ENCODE results near the gene OLFM1. TPM values are rescaled to one million over a fixed set of nuclear protein-coding genes. Genes with fewer than 3 reads are reported as not detected.

OLFM1 gene
- total RNA-seq, 1 donor from 2014 or later: 2.8 TPM

DNA sequence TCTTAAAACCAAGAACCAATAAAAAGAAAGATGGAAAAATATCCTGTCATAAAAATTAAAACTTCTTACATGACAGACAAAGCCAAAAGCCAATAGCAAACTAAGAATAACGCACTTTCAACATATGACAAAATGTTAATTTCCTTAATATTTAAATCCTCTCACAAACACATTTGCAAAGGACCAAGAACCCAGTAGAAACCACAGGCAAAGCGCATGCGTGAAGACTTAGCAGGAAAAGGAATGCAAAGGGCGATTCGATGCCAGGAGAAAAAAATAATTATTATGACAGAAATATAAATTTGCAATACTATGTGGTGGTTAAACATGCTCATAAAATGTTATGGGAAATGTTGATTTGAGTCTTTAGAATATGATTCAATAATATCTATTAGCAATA is 39.9 kb upstream of the OLFM1 start:
- Mint-ChIP-seq H3K4me3 (ENCODE audit: unreplicated experiment) (no peak overlapping the region), H3K4me1 (ENCODE audit: low read depth) (no peaks in the 10 kb centered on the region), H3K27me3 (ENCODE audit: low read depth) (peaks cover 52% of the 10 kb centered on the region), H3K36me3 (ENCODE audit: low read depth) (peaks cover 2% of the 10 kb centered on the region), H3K27ac (ENCODE audit: unreplicated experiment) (no peak overlapping the region), H3K9me3 (ENCODE audit: low read depth) (no peaks in the 10 kb centered on the region)
- TF ChIP-seq, protein P1, sequence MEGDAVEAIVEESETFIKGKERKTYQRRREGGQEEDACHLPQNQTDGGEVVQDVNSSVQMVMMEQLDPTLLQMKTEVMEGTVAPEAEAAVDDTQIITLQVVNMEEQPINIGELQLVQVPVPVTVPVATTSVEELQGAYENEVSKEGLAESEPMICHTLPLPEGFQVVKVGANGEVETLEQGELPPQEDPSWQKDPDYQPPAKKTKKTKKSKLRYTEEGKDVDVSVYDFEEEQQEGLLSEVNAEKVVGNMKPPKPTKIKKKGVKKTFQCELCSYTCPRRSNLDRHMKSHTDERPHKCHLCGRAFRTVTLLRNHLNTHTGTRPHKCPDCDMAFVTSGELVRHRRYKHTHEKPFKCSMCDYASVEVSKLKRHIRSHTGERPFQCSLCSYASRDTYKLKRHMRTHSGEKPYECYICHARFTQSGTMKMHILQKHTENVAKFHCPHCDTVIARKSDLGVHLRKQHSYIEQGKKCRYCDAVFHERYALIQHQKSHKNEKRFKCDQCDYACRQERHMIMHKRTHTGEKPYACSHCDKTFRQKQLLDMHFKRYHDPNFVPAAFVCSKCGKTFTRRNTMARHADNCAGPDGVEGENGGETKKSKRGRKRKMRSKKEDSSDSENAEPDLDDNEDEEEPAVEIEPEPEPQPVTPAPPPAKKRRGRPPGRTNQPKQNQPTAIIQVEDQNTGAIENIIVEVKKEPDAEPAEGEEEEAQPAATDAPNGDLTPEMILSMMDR (IDR thresholded peaks at IDR 0.05): no peak
- DNase-seq (ENCODE audit: low spot score): no peak

- Mint-ChIP-seq H3K27me3 (ENCODE audit: low read depth) (peaks cover 49% of the 10 kb centered on the region), H3K9me3 (ENCODE audit: low read depth) (no peaks in the 10 kb centered on the region), H3K4me3 (ENCODE audit: unreplicated experiment) (no peak overlapping the region), H3K27ac (ENCODE audit: unreplicated experiment) (no peak overlapping the region), H3K4me1 (ENCODE audit: low read depth) (no peaks in the 10 kb centered on the region), H3K36me3 (ENCODE audit: low read depth) (peaks cover 2% of the 10 kb centered on the region)
- TF ChIP-seq, protein P1 (IDR thresholded peaks at IDR 0.05): no peak
- no peak for DNase-seq (ENCODE audit: low spot score)
Observed at GRCh38 chr9:135048046-135048757, 39.3 kb upstream of the OLFM1 start.

DNA sequence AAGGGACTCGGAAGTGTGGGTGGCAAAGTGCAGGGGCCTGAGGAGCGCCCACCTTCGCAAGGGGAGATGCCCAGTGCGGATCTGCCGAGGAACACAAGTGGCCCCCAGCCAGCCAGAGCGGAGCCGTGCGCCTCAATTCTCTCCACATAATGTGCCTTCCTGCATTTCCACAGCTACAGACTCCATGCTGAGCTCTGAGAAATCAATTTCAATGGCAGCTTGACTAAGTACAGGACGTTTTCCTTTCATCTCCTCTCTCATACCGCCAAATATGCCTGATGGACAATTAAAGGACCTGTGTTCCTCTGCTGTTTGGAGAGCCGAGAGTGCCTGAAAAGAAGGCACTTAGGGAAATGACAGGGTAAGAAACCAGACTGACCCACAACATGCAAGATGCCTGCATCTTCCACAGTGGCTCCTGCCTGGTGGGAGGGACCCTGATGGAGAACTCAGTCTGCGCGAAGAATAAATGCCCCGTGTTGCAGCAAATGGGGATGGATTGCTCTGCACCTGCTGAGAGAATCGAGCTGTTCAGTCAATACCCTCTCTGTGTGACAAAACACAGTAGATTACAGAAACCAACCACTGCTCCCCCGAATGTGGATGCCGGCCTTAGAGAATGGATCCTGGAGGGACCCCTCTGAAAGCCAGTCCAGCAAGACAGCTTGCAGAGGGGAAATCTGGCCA is 38.6 kb upstream of the OLFM1 start:
- H3K9me3 Mint-ChIP-seq (ENCODE audit: low read depth): peaks cover under 1% of the 10 kb centered on the region

GRCh38 chr9:135049460-135049859 is 38.0 kb upstream of the OLFM1 start:
- Mint-ChIP-seq H3K27me3 (ENCODE audit: low read depth) (peaks cover 49% of the 10 kb centered on the region), H3K4me3 (ENCODE audit: unreplicated experiment) (no peak overlapping the region), H3K4me1 (ENCODE audit: low read depth) (no peaks in the 10 kb centered on the region), H3K9me3 (ENCODE audit: low read depth) (peaks cover 6% of the 10 kb centered on the region), H3K27ac (ENCODE audit: unreplicated experiment) (no peak overlapping the region), H3K36me3 (ENCODE audit: low read depth) (peaks cover 4% of the 10 kb centered on the region)
- DNase-seq (ENCODE audit: low spot score): no peak
- TF ChIP-seq, protein P1 (IDR thresholded peaks at IDR 0.05): no peak

More for the DNA sequence above, 38.6 kb upstream of the OLFM1 start:
- Mint-ChIP-seq H3K4me3 (ENCODE audit: unreplicated experiment) (no peak overlapping the region), H3K4me1 (ENCODE audit: low read depth) (no peaks in the 10 kb centered on the region), H3K27me3 (ENCODE audit: low read depth) (peaks cover 48% of the 10 kb centered on the region), H3K36me3 (ENCODE audit: low read depth) (peaks cover 2% of the 10 kb centered on the region), H3K27ac (ENCODE audit: unreplicated experiment) (no peak overlapping the region)
- TF ChIP-seq, protein P1 (IDR thresholded peaks at IDR 0.05): no peak
- DNase-seq (ENCODE audit: low spot score): no peak

DNA sequence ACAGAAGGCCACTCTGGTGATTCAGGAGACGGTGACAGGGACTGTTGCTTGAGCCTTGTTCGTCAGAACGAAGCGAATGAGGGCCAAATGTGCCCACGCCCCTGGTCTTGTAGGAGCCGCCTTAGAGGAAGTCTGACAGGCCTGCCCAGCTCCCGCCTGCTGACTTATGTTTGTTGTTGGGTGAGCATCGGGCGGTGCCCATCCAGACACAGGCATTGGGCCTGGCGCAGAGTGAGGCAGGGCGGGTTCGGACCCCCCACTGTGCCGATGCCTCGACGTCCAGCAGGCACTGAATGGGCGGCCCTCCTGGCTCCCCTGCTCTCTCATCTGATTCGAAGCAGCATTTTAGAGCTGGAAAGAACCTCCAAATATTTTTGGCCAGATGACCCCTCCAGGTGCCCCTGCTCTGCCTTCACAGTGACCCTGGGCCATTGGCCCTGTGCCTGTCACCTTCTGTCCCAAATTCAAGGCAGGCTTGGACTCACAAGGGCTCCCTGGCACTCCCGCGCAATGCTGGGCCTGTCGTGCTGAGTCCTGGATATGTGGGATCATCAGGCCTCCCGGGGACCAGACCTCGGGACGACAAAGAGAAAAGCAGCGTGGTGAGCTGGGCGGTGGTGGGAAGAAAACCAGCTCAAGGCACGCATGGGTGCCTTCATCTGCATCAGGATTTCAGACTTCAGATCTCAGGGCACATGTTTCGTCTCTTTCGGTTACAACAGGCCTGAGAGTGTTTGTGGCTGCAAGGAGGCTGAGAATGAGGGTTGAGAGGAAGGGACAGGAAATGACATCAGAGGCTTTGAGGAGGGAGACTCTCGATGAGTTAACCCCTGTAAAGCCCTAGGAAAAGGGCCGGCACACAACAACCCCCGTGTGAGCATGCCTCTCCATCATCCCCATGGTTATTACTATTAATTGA is 37.1 kb upstream of the OLFM1 start:
- no peaks in the 10 kb centered on the region for H3K4me1 Mint-ChIP-seq (ENCODE audit: low read depth)
- H3K4me3 Mint-ChIP-seq (ENCODE audit: unreplicated experiment): no peak overlapping the region
- peaks cover 46% of the 10 kb centered on the region for H3K27me3 Mint-ChIP-seq (ENCODE audit: low read depth)
- H3K36me3 Mint-ChIP-seq (ENCODE audit: low read depth): peaks cover 4% of the 10 kb centered on the region
- peaks cover 6% of the 10 kb centered on the region for H3K9me3 Mint-ChIP-seq (ENCODE audit: low read depth)
- no peak overlapping the region for H3K27ac Mint-ChIP-seq (ENCODE audit: unreplicated experiment)
- TF ChIP-seq, protein P1 (IDR thresholded peaks at IDR 0.05): no peak
- DNase-seq (ENCODE audit: low spot score): no peak
